Naive thymus-derived CD4-positive, alpha-beta T cell (primary cell): ENCODE results near the gene UBALD2. TPM values are rescaled to one million over a fixed set of nuclear protein-coding genes. Genes with fewer than 3 reads are reported as not detected.

Experiments
- ATAC-seq: fragments of 150-1000 bp; cut with Tn5 transposase; 2 replicates; pipeline ENCODE4 v1.10.0; 2021; ENCODE audit warnings: mild to moderate bottlenecking, moderate library complexity
- CTCF ChIA-PET: fragments of 350-600 bp; sonication (Branson Sonifier 250); formaldehyde crosslinking; loops from one replicate; lab custom pipeline; 2021; ENCODE audit warnings: antibody characterized with exemption; lab: Charles Lee
- POLR2A ChIA-PET: fragments of 350-600 bp; sonication (Branson Sonifier 250); formaldehyde crosslinking; loops from one replicate; lab custom pipeline; 2021; ENCODE audit warnings: antibody characterized with exemption, inconsistent platforms; lab: Charles Lee
- DNase-seq, 9 donors: peaks; one replicate each; pipeline versions ENCODE4 v3.0.0 to v3.0.0-alpha.2; 2020 to 2022; ENCODE audit warnings: mixed read lengths in 1 of 9
- H3K27ac ChIP-seq: one replicate; pipeline ENCODE4 v1.7.0; 2013; ENCODE audit warnings: mild to moderate bottlenecking, low read depth, low read length, moderate library complexity
- H3K27me3 ChIP-seq, 2 donors: one replicate each; pipeline ENCODE4 v1.7.0; 2013; ENCODE audit warnings: low read length in 2 of 2, mild to moderate bottlenecking in 2 of 2, moderate library complexity in 2 of 2; ENCODE audit not compliant: control insufficient read depth in 2 of 2, insufficient read depth in 2 of 2
- H3K36me3 ChIP-seq, 3 experiments: 1 replicate in 2 of 3; 2 replicates in 1 of 3; pipeline ENCODE4 v1.7.0; 2013; ENCODE audit warnings: low read length in 3 of 3, mild to moderate bottlenecking in 3 of 3, moderate library complexity in 1 of 3; ENCODE audit not compliant: insufficient read depth in 3 of 3, control insufficient read depth in 2 of 3
- H3K4me1 ChIP-seq, 2 donors: one replicate each; pipeline ENCODE4 v1.7.0; 2013; ENCODE audit warnings: low read length in 2 of 2, mild to moderate bottlenecking in 2 of 2, moderate library complexity in 1 of 2; ENCODE audit not compliant: control insufficient read depth in 2 of 2, insufficient read depth in 2 of 2
- H3K4me3 ChIP-seq: 2 replicates; pipeline ENCODE4 v1.7.0; 2013; ENCODE audit warnings: mild to moderate bottlenecking, low read length
- H3K9me3 ChIP-seq, 3 experiments: 1 replicate in 2 of 3; 2 replicates in 1 of 3; pipeline ENCODE4 v1.7.0; 2013; ENCODE audit warnings: low read length in 3 of 3; ENCODE audit not compliant: control insufficient read depth in 2 of 3
- H3K27ac Mint-ChIP-seq, 9 donors: one replicate each; pipeline ENCODE4 v1.8.0; 2020 to 2022; ENCODE audit warnings: mixed read lengths in 9 of 9, mild to moderate bottlenecking in 8 of 9, moderate library complexity in 5 of 9, inconsistent platforms in 2 of 9
- H3K27me3 Mint-ChIP-seq, 5 donors: one replicate each; pipeline ENCODE4 v1.8.0; 2021 to 2022; ENCODE audit warnings: mixed read lengths in 5 of 5, mild to moderate bottlenecking in 1 of 5
- H3K36me3 Mint-ChIP-seq, 5 donors: one replicate each; pipeline ENCODE4 v1.8.0; 2020 to 2022; ENCODE audit warnings: mixed read lengths in 5 of 5, mild to moderate bottlenecking in 3 of 5, inconsistent platforms in 1 of 5
- H3K4me1 Mint-ChIP-seq, 7 donors: one replicate each; pipeline ENCODE4 v1.8.0; 2020 to 2022; ENCODE audit warnings: mixed read lengths in 7 of 7, mild to moderate bottlenecking in 3 of 7, inconsistent platforms in 1 of 7
- H3K4me3 Mint-ChIP-seq, 10 donors: one replicate each; pipeline ENCODE4 v1.8.0; 2020 to 2022; ENCODE audit warnings: mild to moderate bottlenecking in 10 of 10, mixed read lengths in 10 of 10, moderate library complexity in 6 of 10, inconsistent platforms in 2 of 10
- H3K9me3 Mint-ChIP-seq, 11 donors: one replicate each; pipeline ENCODE4 v1.8.0; 2020 to 2022; ENCODE audit warnings: mixed read lengths in 11 of 11, mild to moderate bottlenecking in 4 of 11, inconsistent platforms in 1 of 11, moderate library complexity in 1 of 11
- intact Hi-C, 2 donors: fragments of 100-400 bp; cut with micrococcal nuclease; formaldehyde crosslinking; loops; one replicate each; pipeline ENCODE4 v1.15.1; 2023
- polyA plus RNA-seq, 2 donors: library from polyadenylated mRNA; unstranded; fragments of 300-500 nt; fragmentation: Illumina TruSeq; gene quantifications; one replicate each; pipeline ENCODE4 v1.2.3, GENCODE V29; 2021
- total RNA-seq, 6 experiments: library from RNA in 5 of 6; stranded (reverse) in 5 of 6; gene quantifications; 1 replicate in 5 of 6; 2 replicates in 1 of 6; pipeline ENCODE4 v1.2.3 and lab custom pipeline; 2021 to 2026

Gene UBALD2
- total and polyA plus RNA-seq, 7 experiments from 2014 or later = 6.9 to 263 (median 132) TPM

- peaks cover 0 to 9% (median 0%) of the 10 kb centered on the region in 3 experiments for H3K36me3 ChIP-seq
- ATAC-seq (no peak), DNase-seq (peak in 1 of 9 donors; percentile 29)
- peaks cover 14 to 33% of the 10 kb centered on the region in 2 donors for H3K4me1 ChIP-seq
- intact Hi-C loops = no loop called here
- Mint-ChIP-seq H3K4me3 (peak overlapping the region in 9 of 10 donors; percentile 9 to 79 (median 63)), H3K27me3 (no peaks in the 10 kb centered on the region), H3K4me1 (peaks cover 29 to 57% (median 48%) of the 10 kb centered on the region in 7 donors), H3K36me3 (peaks cover 0 to 12% (median 3%) of the 10 kb centered on the region in 5 donors), H3K9me3 (peaks cover 0 to 5% (median 3%) of the 10 kb centered on the region in 11 donors), H3K27ac (peak overlapping the region; percentile 75 to 98 (median 86))
- H3K9me3 ChIP-seq = no peaks in the 10 kb centered on the region
- ChIA-PET POLR2A (interaction anchor here (0.8 to 19.9 kb wide), 10 partner anchors 5 to 138 kb away, joined by 3 to 375 read pairs (median 112); partner anchors contain the start of genes RNF157 and UBALD2), CTCF (interaction anchor here (0.7 to 1.6 kb wide), 5 partner anchors 12 to 146 kb away, joined by 3 to 5 read pairs (median 3); no protein-coding TSS in a partner anchor)
- H3K27ac ChIP-seq = no peak overlapping the region
- H3K4me3 ChIP-seq = no peak overlapping the region
- H3K27me3 ChIP-seq = no peaks in the 10 kb centered on the region
Measured at GRCh38 chr17:76261421-76262215, 3.5 kb upstream of the UBALD2 start.

- H3K4me3 ChIP-seq = no peak overlapping the region
- POLR2A ChIA-PET = interaction anchor here (0.6 to 19.9 kb wide), 14 partner anchors 6 to 140 kb away, joined by 3 to 375 read pairs (median 6); partner anchors contain the start of genes RNF157 and UBALD2
- Mint-ChIP-seq H3K27me3 (no peaks in the 10 kb centered on the region), H3K9me3 (peaks cover 0 to 2% (median 0%) of the 10 kb centered on the region in 11 donors), H3K36me3 (peaks cover 0 to 18% (median 2%) of the 10 kb centered on the region in 5 donors), H3K4me3 (peak overlapping the region; percentile 26 to 79 (median 69)), H3K27ac (peak overlapping the region; percentile 76 to 98 (median 86)), H3K4me1 (peaks cover 33 to 59% (median 46%) of the 10 kb centered on the region in 7 donors)
- CTCF ChIA-PET = interaction anchor here (0.6 to 3.4 kb wide), 5 partner anchors 11 to 137 kb away, joined by 3 to 13 read pairs (median 5); no protein-coding TSS in a partner anchor
- H3K27me3 ChIP-seq = no peaks in the 10 kb centered on the region
- no peaks in the 10 kb centered on the region for H3K9me3 ChIP-seq
- H3K27ac ChIP-seq = peak overlapping the region; percentile 92
- peak in 1 of 9 donors; percentile 10 for DNase-seq
- H3K36me3 ChIP-seq = peaks cover 0 to 14% (median 0%) of the 10 kb centered on the region in 3 experiments
- no peak for ATAC-seq
- H3K4me1 ChIP-seq = peaks cover 25 to 39% of the 10 kb centered on the region in 2 donors
- intact Hi-C loops = no loop called here
Measured at GRCh38 chr17:76262732-76263344, 2.3 kb upstream of the UBALD2 start.

GRCh38 chr17:76263896-76264295 lies 1.3 kb upstream of the UBALD2 start:
- H3K4me3 ChIP-seq = no peak overlapping the region
- no peaks in the 10 kb centered on the region for H3K9me3 ChIP-seq
- DNase-seq (no peak), ATAC-seq (no peak)
- peak overlapping the region; percentile 92 for H3K27ac ChIP-seq
- peaks cover 37 to 67% (median 54%) of the 10 kb centered on the region in 7 donors for H3K4me1 Mint-ChIP-seq
- H3K4me1 ChIP-seq = peaks cover 35 to 49% of the 10 kb centered on the region in 2 donors
- H3K9me3 Mint-ChIP-seq = no peaks in the 10 kb centered on the region
- CTCF ChIA-PET = interaction anchor here (0.6 to 3.4 kb wide), 6 partner anchors 16 to 264 kb away, joined by 3 to 13 read pairs (median 4); partner anchors contain the start of gene CDK3
- no peaks in the 10 kb centered on the region for H3K27me3 ChIP-seq
- H3K4me3 Mint-ChIP-seq = peak overlapping the region in 9 of 10 donors; percentile 0 to 93 (median 70)
- POLR2A ChIA-PET = interaction anchor here (0.6 to 19.9 kb wide), 19 partner anchors 7 to 137 kb away, joined by 3 to 375 read pairs (median 6); partner anchors contain the start of genes FOXJ1 and RNF157
- peaks cover 0 to 26% (median 7%) of the 10 kb centered on the region in 5 donors for H3K36me3 Mint-ChIP-seq
- intact Hi-C loops = loop anchor here (1.0 to 2.0 kb wide), 6 partner anchors 8 to 409 kb away; partner anchors contain the start of genes RNF157 (in 1 of the 2) and WBP2 (in 1 of the 2)
- peaks cover 0 to 19% (median 0%) of the 10 kb centered on the region in 3 experiments for H3K36me3 ChIP-seq
- peak overlapping the region; percentile 76 to 98 (median 92) for H3K27ac Mint-ChIP-seq
- peaks cover 0 to 3% (median 0%) of the 10 kb centered on the region in 5 donors for H3K27me3 Mint-ChIP-seq

GRCh38 chr17:76264425-76264754 lies 758 bp upstream of the UBALD2 start:
- DNase-seq (no peak), ATAC-seq (no peak)
- peak overlapping the region; percentile 79 to 98 (median 88) for H3K27ac Mint-ChIP-seq
- peak overlapping the region; percentile 24 for H3K4me3 ChIP-seq
- ChIA-PET POLR2A (interaction anchor here (0.6 to 19.9 kb wide), 28 partner anchors 7 to 1694 kb away, joined by 3 to 375 read pairs (median 5); partner anchors contain the start of genes FOXJ1 and RNF157), CTCF (interaction anchor here (0.6 to 3.4 kb wide), 8 partner anchors 15 to 870 kb away, joined by 3 to 13 read pairs (median 4); partner anchors contain the start of gene CDK3)
- H3K27ac ChIP-seq = peak overlapping the region; percentile 92
- peaks cover 0 to 29% (median 9%) of the 10 kb centered on the region in 5 donors for H3K36me3 Mint-ChIP-seq
- H3K4me3 Mint-ChIP-seq = peak overlapping the region; percentile 55 to 93 (median 78)
- no peaks in the 10 kb centered on the region for H3K9me3 Mint-ChIP-seq
- peaks cover 41 to 70% (median 56%) of the 10 kb centered on the region in 7 donors for H3K4me1 Mint-ChIP-seq
- H3K27me3 ChIP-seq = no peaks in the 10 kb centered on the region
- H3K27me3 Mint-ChIP-seq = peaks cover 0 to 3% (median 0%) of the 10 kb centered on the region in 5 donors
- peaks cover 40 to 54% of the 10 kb centered on the region in 2 donors for H3K4me1 ChIP-seq
- no peaks in the 10 kb centered on the region for H3K9me3 ChIP-seq
- H3K36me3 ChIP-seq = peaks cover 0 to 24% (median 0%) of the 10 kb centered on the region in 3 experiments
- intact Hi-C loops = loop anchor here (1.0 to 2.0 kb wide), 6 partner anchors 8 to 410 kb away; partner anchors contain the start of genes RNF157 (in 1 of the 2) and WBP2 (in 1 of the 2)

- Histone ChIP-seq H3K27me3 (no peaks in the 10 kb centered on the region), H3K27ac (peak overlapping the region; percentile 92), H3K4me3 (peak overlapping the region; percentile 71), H3K36me3 (peaks cover 0 to 31% (median 0%) of the 10 kb centered on the region in 3 experiments), H3K9me3 (no peaks in the 10 kb centered on the region), H3K4me1 (peaks cover 48 to 60% of the 10 kb centered on the region in 2 donors)
- Mint-ChIP-seq H3K4me3 (peak overlapping the region; percentile 87 to 95 (median 92)), H3K27ac (peak overlapping the region; percentile 81 to 96 (median 93)), H3K9me3 (no peaks in the 10 kb centered on the region), H3K4me1 (peaks cover 47 to 69% (median 62%) of the 10 kb centered on the region in 7 donors), H3K27me3 (peaks cover 0 to 3% (median 0%) of the 10 kb centered on the region in 5 donors), H3K36me3 (peaks cover 0 to 38% (median 9%) of the 10 kb centered on the region in 5 donors)
- DNase-seq = peak; percentile 48 to 74 (median 66)
- intact Hi-C loops = loop anchor here (1.0 to 5.0 kb wide), 9 partner anchors 9 to 483 kb away; partner anchors contain the start of genes FOXJ1 (in 1 of the 2), UNK (in 1 of the 2) and WBP2 (in 1 of the 2)
- ChIA-PET CTCF (interaction anchor here (1.0 to 5.2 kb wide), 10 partner anchors 9 to 266 kb away, joined by 3 to 20 read pairs (median 4); partner anchors contain the start of gene CDK3), POLR2A (interaction anchor here (0.9 to 19.9 kb wide), 18 partner anchors 9 to 1692 kb away, joined by 3 to 375 read pairs (median 11); partner anchors contain the start of gene RNF157)
- ATAC-seq = no peak
Measured at GRCh38 chr17:76265624-76266243, 586 bp downstream of the UBALD2 start.
